Nephron progenitor cell (in vitro differentiated cells): ENCODE measurements around the gene UBXN11.

Experiments
- DNase-seq: peaks from one replicate; pipeline ENCODE4 v3.0.0; 2021
- H3K27ac Mint-ChIP-seq: 2 replicates; pipeline ENCODE4 v1.8.0; 2021; ENCODE audit warnings: mild to moderate bottlenecking, moderate library complexity, mixed read lengths
- H3K27me3 Mint-ChIP-seq: 2 replicates; pipeline ENCODE4 v1.8.0; 2021; ENCODE audit warnings: mild to moderate bottlenecking, low read depth, mixed read lengths; ENCODE audit not compliant: poor library complexity
- H3K36me3 Mint-ChIP-seq: 2 replicates; pipeline ENCODE4 v1.8.0; 2021; ENCODE audit warnings: low read depth, mixed read lengths
- H3K4me1 Mint-ChIP-seq: 2 replicates; pipeline ENCODE4 v1.8.0; 2021; ENCODE audit warnings: mixed read lengths
- H3K4me3 Mint-ChIP-seq: 2 replicates; pipeline ENCODE4 v1.8.0; 2021; ENCODE audit warnings: mild to moderate bottlenecking, moderate library complexity, mixed read lengths
- H3K9me3 Mint-ChIP-seq: 2 replicates; pipeline ENCODE4 v1.8.0; 2021; ENCODE audit warnings: mild to moderate bottlenecking, moderate library complexity, mixed read lengths
- TF ChIP-seq, protein P1 (sequence below): fragments of 200-600 bp; sonication (generic); IDR thresholded peaks from 2 replicates; pipeline ENCODE4 v1.5.0; 2021; ENCODE audit warnings: antibody characterized with exemption

The UBXN11 gene

DNA sequence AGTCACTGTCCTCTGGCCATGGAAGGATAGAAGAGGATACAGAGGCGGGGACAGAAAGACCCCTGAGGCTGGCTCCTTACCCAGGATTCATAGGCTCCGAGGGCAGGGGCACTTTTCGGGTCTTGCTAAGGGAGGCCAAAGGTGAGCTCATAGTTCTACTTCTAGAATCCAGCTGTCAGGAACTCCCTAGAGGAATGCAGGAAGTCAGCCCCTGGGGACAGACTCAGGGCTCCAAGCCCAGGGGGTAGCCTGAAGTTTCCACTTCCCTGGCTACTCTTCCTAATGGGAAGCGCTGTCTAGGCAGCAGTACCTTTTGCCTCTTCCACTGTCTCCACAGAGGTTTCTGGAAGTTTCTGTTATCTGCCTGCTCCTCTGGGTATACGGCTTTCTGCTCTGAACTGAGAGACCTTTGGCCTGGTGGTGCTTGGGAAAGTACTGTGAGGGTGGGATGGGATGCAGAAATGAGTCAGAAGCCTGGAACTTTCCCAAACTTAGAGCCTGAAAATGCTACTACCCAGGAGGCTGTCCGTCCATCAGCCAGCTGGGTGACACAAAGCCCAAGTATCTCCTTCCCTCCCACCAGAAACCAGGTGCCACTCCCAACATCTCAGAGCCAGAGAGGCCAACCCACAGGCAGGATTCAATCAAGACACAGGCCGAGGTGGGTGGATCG lies 3.6 kb downstream of the UBXN11 start:
- H3K27ac Mint-ChIP-seq, result no peak overlapping the region
- H3K9me3 Mint-ChIP-seq, result no peaks in the 10 kb centered on the region
- TF ChIP-seq, protein P1, sequence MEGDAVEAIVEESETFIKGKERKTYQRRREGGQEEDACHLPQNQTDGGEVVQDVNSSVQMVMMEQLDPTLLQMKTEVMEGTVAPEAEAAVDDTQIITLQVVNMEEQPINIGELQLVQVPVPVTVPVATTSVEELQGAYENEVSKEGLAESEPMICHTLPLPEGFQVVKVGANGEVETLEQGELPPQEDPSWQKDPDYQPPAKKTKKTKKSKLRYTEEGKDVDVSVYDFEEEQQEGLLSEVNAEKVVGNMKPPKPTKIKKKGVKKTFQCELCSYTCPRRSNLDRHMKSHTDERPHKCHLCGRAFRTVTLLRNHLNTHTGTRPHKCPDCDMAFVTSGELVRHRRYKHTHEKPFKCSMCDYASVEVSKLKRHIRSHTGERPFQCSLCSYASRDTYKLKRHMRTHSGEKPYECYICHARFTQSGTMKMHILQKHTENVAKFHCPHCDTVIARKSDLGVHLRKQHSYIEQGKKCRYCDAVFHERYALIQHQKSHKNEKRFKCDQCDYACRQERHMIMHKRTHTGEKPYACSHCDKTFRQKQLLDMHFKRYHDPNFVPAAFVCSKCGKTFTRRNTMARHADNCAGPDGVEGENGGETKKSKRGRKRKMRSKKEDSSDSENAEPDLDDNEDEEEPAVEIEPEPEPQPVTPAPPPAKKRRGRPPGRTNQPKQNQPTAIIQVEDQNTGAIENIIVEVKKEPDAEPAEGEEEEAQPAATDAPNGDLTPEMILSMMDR, result no peak
- no peaks in the 10 kb centered on the region for H3K36me3 Mint-ChIP-seq
- no peak for DNase-seq
- no peaks in the 10 kb centered on the region for H3K27me3 Mint-ChIP-seq
- no peak overlapping the region for H3K4me3 Mint-ChIP-seq
- peaks cover 34% of the 10 kb centered on the region for H3K4me1 Mint-ChIP-seq

DNA sequence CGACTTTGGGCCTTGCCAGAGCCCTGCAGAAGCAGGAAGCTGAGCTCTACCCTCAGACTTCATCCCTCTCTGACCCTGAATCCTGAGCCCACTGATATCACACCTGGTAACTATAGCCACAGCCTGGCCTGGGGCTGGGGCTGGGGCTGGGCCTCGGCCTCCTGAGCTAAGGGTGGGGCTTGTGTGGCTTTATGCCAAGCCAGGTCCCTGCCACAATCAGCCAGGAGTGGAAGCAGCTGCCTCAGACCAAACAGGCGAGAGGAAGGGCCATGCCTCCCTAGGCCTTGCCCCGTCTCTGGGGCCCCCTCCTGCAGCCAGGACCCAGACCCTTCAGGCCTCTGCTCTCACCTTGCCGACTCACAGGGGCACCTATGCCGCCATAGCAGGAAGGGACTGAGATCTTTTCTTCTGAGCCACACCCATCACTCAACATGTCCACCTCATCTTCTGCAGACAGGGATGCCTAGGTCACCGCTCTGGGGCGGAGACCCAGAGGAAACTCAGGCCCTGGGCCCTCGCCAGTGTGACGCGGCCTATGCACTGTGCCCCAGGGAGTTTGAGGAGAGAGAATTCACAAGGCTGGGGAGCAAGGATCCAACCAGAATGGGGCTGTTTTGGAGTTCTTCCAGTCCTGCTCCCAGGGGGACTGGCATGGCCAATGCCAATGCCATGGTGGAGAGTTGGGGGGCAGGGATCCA lies 5.7 kb downstream of the UBXN11 start:
- Mint-ChIP-seq H3K4me1 (peaks cover 32% of the 10 kb centered on the region), H3K27ac (no peak overlapping the region), H3K27me3 (peaks cover 3% of the 10 kb centered on the region), H3K36me3 (peaks cover 4% of the 10 kb centered on the region), H3K4me3 (no peak overlapping the region), H3K9me3 (no peaks in the 10 kb centered on the region)
- DNase-seq, result no peak
- TF ChIP-seq, protein P1, result no peak

DNA sequence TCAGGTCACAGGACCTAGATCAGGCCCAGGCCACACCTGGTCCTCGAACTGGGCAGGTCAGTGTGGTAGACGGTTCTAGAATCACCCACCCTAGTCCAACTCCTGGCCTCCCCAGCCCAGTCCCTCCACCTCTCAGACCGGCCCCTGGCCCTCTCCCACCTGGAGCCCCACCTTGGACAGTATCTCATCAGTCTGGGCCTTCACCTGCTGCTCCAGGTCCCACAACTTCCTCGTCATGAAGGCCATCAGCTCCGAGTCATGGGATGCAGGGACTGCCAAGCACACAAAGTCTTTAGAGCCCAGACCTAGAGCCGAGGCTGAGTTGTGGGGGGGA lies 8.7 kb downstream of the UBXN11 start:
- H3K4me1 Mint-ChIP-seq, result peaks cover 52% of the 10 kb centered on the region
- no peaks in the 10 kb centered on the region for H3K9me3 Mint-ChIP-seq
- H3K27me3 Mint-ChIP-seq, result peaks cover 3% of the 10 kb centered on the region
- TF ChIP-seq, protein P1, result no peak
- H3K36me3 Mint-ChIP-seq, result peaks cover 22% of the 10 kb centered on the region
- no peak for DNase-seq
- no peak overlapping the region for H3K27ac Mint-ChIP-seq
- H3K4me3 Mint-ChIP-seq, result no peak overlapping the region

DNA sequence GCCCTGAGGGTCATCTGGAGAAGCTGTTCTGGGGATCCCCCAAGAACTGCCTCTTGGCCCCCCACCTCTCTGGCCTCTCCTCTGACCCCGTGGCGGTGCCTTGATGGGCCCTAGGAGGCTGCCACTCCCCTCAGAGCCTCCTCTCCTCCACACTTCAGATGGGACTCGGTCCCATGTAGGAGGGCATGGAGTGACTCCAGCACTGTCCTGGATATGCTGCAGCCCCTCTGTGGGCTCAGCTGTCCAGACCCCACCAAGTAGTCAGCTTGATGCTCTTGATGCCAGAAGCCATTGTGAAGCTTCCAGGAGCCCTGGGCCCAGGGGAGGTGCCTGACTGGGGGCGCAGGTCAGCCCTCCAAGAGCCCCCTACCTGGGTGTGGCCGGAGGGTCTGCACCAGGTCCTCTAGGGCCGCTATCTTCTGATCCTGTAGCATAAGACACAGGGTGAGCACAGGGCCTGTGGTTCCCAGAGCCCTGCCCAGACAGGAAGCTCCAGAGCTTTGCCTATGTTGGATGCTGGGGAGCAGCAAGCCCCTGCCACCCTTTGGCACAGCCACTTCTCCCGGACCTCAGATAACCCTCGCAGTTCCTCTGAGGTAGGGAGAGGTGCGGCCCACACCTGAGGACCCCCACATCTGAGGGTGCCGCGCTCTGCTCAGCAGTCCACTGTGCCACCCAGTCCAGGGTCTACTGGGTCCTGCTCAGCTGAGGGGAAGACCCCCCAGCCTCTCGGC lies 9.2 kb downstream of the UBXN11 start:
- Mint-ChIP-seq H3K4me1 (peaks cover 50% of the 10 kb centered on the region), H3K4me3 (no peak overlapping the region), H3K9me3 (no peaks in the 10 kb centered on the region), H3K27ac (no peak overlapping the region), H3K27me3 (peaks cover 3% of the 10 kb centered on the region), H3K36me3 (peaks cover 24% of the 10 kb centered on the region)
- TF ChIP-seq, protein P1, result no peak
- DNase-seq, result no peak

DNA sequence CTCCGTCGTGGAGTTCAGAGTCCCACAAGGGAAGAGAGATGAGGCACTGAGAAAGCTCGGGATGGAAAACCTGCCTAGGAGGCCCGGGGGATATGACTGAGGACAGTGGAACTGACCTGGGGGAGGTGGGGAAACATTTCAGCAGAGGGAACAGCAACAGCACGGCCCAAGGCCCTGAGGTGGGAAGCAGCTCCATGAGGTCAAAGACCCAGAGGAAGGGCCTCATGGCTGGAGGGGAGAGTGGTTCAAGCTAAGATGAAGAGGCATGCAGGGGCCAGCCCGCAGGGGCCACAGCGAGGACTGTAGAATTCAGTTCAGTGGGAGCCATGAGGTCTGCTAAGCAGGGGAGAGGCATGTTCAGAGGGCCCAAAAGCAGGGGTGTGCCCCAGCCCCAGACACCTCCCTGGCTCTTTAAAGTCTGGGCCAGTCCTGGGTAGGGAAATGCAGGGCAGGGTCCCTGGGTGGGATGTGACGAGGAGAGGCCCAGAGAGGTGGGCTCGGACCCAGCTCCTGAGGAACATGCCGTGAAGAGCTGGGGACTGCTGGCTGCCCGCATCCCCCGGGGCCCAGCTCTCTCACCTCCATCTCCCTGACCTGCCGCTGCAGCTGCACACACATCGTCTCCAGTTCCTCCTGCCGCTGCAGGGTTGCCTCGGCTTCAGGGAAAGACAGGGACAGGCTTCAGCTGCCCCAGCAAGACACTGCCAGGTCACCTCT lies 9.9 kb downstream of the UBXN11 start:
- peak overlapping the region; percentile 94 for H3K27ac Mint-ChIP-seq
- no peaks in the 10 kb centered on the region for H3K9me3 Mint-ChIP-seq
- peaks cover 57% of the 10 kb centered on the region for H3K4me1 Mint-ChIP-seq
- no peak for DNase-seq
- peaks cover 24% of the 10 kb centered on the region for H3K36me3 Mint-ChIP-seq
- H3K4me3 Mint-ChIP-seq, result no peak overlapping the region
- H3K27me3 Mint-ChIP-seq, result peaks cover 3% of the 10 kb centered on the region
- TF ChIP-seq, protein P1, result no peak
